AG09319 (cell line): ENCODE results near the gene TBC1D22A.

Experiments
- DNase-seq: peaks from one replicate; pipeline ENCODE4 v3.0.0-alpha.2; 2010; ENCODE audit warnings: low read depth; ENCODE audit errors: extremely low read depth
- CTCF ChIP-seq: IDR thresholded peaks from 2 replicates; pipeline ENCODE4 v1.5.1; 2011; ENCODE audit warnings: low read depth, mild to moderate bottlenecking, inconsistent platforms, low read length, moderate library complexity

TBC1D22A gene

GRCh38 chr22:46750863-46751443, 11.5 kb upstream of the TBC1D22A start:
- no peak for TF ChIP-seq CTCF
- DNase-seq, result no peak

- DNase-seq, result no peak
- no peak for TF ChIP-seq CTCF
Observed at GRCh38 chr22:46752286-46752987, 10.0 kb upstream of the TBC1D22A start.

DNA sequence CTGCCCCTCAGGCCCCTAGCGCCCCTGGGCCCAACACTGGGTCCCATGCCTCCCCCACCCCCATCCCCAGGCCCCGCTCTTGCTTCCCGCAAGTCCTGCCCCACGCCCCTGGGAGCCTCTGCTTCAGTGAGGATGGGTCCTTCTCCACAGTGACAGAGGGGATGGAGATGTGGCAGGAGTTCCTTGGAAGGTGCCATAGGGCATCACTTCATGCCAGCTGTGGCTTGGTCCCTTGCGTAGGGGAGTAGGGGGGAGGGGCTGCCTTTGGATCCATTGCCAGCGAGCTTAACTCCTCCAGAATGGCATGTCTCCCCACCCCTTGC, 9.5 kb upstream of the TBC1D22A start:
- no peak for DNase-seq
- no peak for TF ChIP-seq CTCF

DNA sequence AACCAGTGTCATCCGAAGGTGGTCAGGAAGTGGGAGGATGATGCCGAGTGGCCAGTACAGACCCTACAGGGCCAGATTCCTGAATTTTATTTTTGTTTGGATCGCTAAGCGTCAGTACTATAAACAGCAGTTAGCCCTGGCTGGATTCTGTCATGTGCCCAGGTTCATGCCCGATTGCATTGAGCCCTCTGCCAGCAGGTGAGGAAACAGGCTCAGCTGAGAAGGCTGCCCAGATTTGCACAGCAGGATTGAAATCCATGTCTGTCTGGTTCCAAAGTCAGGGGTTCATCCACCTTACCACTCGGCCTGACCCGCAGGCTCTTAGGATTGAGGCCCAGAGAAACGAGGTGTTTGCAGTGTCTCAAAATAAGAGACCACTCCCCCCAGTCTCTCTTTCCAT, 9.1 kb upstream of the TBC1D22A start:
- no peak for DNase-seq
- TF ChIP-seq CTCF, result no peak

DNA sequence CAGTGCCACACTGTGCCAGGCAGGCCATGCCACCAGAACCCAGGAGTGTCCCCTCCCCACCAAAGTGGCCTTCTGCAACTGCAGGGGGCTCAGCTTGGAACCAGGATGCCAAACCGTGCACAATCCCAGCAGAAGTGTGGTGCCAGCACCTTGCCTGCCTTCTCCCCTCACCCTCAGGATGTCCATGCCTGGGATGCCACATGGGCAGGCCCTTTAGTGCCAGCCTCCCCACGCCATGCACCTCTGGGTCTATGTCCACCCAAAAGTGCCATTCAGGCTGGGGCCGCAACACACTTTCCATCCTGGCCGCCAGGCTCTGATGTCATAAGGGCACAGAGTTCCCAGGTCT, 8.7 kb upstream of the TBC1D22A start:
- DNase-seq, result no peak
- no peak for TF ChIP-seq CTCF

- TF ChIP-seq CTCF, result no peak
- DNase-seq, result peak; percentile 92
Observed at GRCh38 chr22:46754110-46754799, 8.2 kb upstream of the TBC1D22A start.

- no peak for DNase-seq
- TF ChIP-seq CTCF, result no peak
Observed at GRCh38 chr22:46754826-46755225, 7.6 kb upstream of the TBC1D22A start.
